Gastroesophageal sphincter (tissue), 4 donors: ENCODE results near the gene PHF19. TPM values are rescaled to one million over a fixed set of nuclear protein-coding genes. Genes with fewer than 3 reads are reported as not detected.

ENCODE experiments used
- ATAC-seq: fragments of 150-250 bp; one replicate; pipeline ENCODE4 v1.9.1; 2016; ENCODE audit warnings: mild to moderate bottlenecking, moderate library complexity
- H3K27ac ChIP-seq, 4 donors: fragments of 200-600 bp; sonication (generic) in 3 of 4; 1 replicate in 3 of 4; 2 replicates in 1 of 4; pipeline ENCODE4 v1.5.1; 2016 to 2019
- H3K27me3 ChIP-seq: fragments of 200-600 bp; sonication (generic); one replicate; pipeline ENCODE4 v1.5.1; 2019
- H3K36me3 ChIP-seq, 2 donors: fragments of 200-600 bp; sonication (generic); one replicate each; pipeline ENCODE4 v1.5.1; 2019; ENCODE audit warnings: control low read depth in 1 of 2
- H3K4me1 ChIP-seq, 3 donors: fragments of 200-600 bp; sonication (generic); 1 replicate in 2 of 3; 2 replicates in 1 of 3; pipeline ENCODE4 v1.5.1; 2016 to 2019; ENCODE audit warnings: control low read depth in 2 of 3
- H3K4me3 ChIP-seq, 2 donors: fragments of 200-600 bp; sonication (generic); one replicate each; pipeline ENCODE4 v1.5.1; 2019; ENCODE audit warnings: mild to moderate bottlenecking in 1 of 2, moderate library complexity in 1 of 2
- H3K9me3 ChIP-seq, 3 donors: fragments of 200-600 bp; sonication (generic); one replicate each; pipeline ENCODE4 v1.5.1; 2017 to 2019; ENCODE audit warnings: control low read depth in 2 of 3
- CTCF ChIP-seq, 4 experiments: fragments of 200-600 bp in 2 of 4; fragments of 450-650 bp in 2 of 4; sonication (generic) in 1 of 4; IDR thresholded peaks; one replicate each; pipeline ENCODE4 v1.5.1; 2017 to 2019; ENCODE audit warnings: antibody characterized with exemption in 4 of 4, mild to moderate bottlenecking in 2 of 4, moderate library complexity in 2 of 4
- EP300 ChIP-seq: sonication (generic); formaldehyde crosslinking; IDR thresholded peaks from one replicate; pipeline ENCODE4 v1.6.1; 2017; ENCODE audit warnings: antibody characterized with exemption, mild to moderate bottlenecking
- POLR2A ChIP-seq, 2 donors: fragments of 450-650 bp; IDR thresholded peaks; one replicate each; pipeline ENCODE4 v1.6.1; 2017; ENCODE audit warnings: antibody characterized with exemption in 2 of 2, mild to moderate bottlenecking in 2 of 2, moderate library complexity in 1 of 2
- POLR2AphosphoS5 ChIP-seq: sonication (generic); formaldehyde crosslinking; IDR thresholded peaks from one replicate; pipeline ENCODE4 v1.6.1; 2017; ENCODE audit warnings: antibody characterized with exemption
- WGBS, 2 donors: methylation state at CpG; one replicate each; pipeline ENCODE4 v1.1.5; 2018; ENCODE audit warnings: low coverage in 1 of 2; 5-methylcytosine and 5-hydroxymethylcytosine counted together
- total RNA-seq, 4 donors: library from RNA; depleted of rRNA; stranded (reverse); fragments of >200 nt; gene quantifications; one replicate each; pipeline ENCODE4 v1.1.0, GENCODE V29; 2016

Gene PHF19
- total RNA-seq, 4 donors from 2014 or later: 27.0 to 82.5 (median 54.3) TPM

- WGBS, 2 donors: 80 to 91% methylated on average over 2 to 6 of the region's 13 CpGs
- Histone ChIP-seq H3K9me3 (no peaks in the 10 kb centered on the region), H3K36me3 (no peaks in the 10 kb centered on the region), H3K27ac (peak overlapping the region; percentile 31 to 90 (median 83)), H3K27me3 (no peaks in the 10 kb centered on the region), H3K4me3 (peak overlapping the region in 1 of 2 donors; percentile 50), H3K4me1 (peaks cover 0 to 78% (median 8%) of the 10 kb centered on the region in 3 donors)
- no peak for TF ChIP-seq POLR2A (IDR thresholded peaks at IDR 0.05)
- no peak for TF ChIP-seq EP300
- TF ChIP-seq POLR2AphosphoS5: peak; percentile 36
- TF ChIP-seq CTCF (IDR thresholded peaks at IDR 0.05): no peak
- no peak for ATAC-seq
Observed at GRCh38 chr9:120893611-120894307, 16.8 kb upstream of the PHF19 start.

- Histone ChIP-seq H3K9me3 (no peaks in the 10 kb centered on the region), H3K27me3 (no peaks in the 10 kb centered on the region), H3K27ac (peak overlapping the region in 3 of 4 donors; percentile 78 to 90 (median 88)), H3K4me3 (no peak overlapping the region), H3K36me3 (no peaks in the 10 kb centered on the region), H3K4me1 (peaks cover 0 to 78% (median 8%) of the 10 kb centered on the region in 3 donors)
- no peak for ATAC-seq
- TF ChIP-seq CTCF (IDR thresholded peaks at IDR 0.05) (no peak), POLR2A (IDR thresholded peaks at IDR 0.05) (no peak), POLR2AphosphoS5 (no peak), EP300 (no peak)
- 82 to 90% methylated on average over 5 to 6 of the region's 6 CpGs for WGBS, 2 donors
Observed at GRCh38 chr9:120892748-120893610, 16.0 kb upstream of the PHF19 start.

GRCh38 chr9:120891884-120892747 is 15.1 kb upstream of the PHF19 start:
- ATAC-seq: no peak
- Histone ChIP-seq H3K27ac (peak overlapping the region in 3 of 4 donors; percentile 29 to 90 (median 88)), H3K36me3 (no peaks in the 10 kb centered on the region), H3K27me3 (no peaks in the 10 kb centered on the region), H3K4me1 (peaks cover 0 to 70% (median 8%) of the 10 kb centered on the region in 3 donors), H3K4me3 (no peak overlapping the region), H3K9me3 (no peaks in the 10 kb centered on the region)
- 64 to 77% methylated on average over 6 to 14 of the region's 15 CpGs for WGBS, 2 donors
- TF ChIP-seq EP300: no peak
- TF ChIP-seq POLR2A (IDR thresholded peaks at IDR 0.05): no peak
- TF ChIP-seq POLR2AphosphoS5: no peak
- no peak for TF ChIP-seq CTCF (IDR thresholded peaks at IDR 0.05)

- peak overlapping the region in 3 of 4 donors; percentile 69 to 90 (median 88) for H3K27ac ChIP-seq
- WGBS, 2 donors: 97 to 100% methylated on average over 2 to 5 of the region's 10 CpGs
- no peaks in the 10 kb centered on the region for H3K9me3 ChIP-seq
- TF ChIP-seq POLR2AphosphoS5 (no peak), CTCF (IDR thresholded peaks at IDR 0.05) (no peak), POLR2A (IDR thresholded peaks at IDR 0.05) (no peak), EP300 (no peak)
- H3K4me1 ChIP-seq: peaks cover 0 to 64% (median 6%) of the 10 kb centered on the region in 3 donors
- H3K36me3 ChIP-seq: no peaks in the 10 kb centered on the region
- H3K4me3 ChIP-seq: no peak overlapping the region
- ATAC-seq: no peak
- no peaks in the 10 kb centered on the region for H3K27me3 ChIP-seq
Observed at GRCh38 chr9:120891245-120891883, 14.4 kb upstream of the PHF19 start.
